Iris pigment epithelial cell (primary cell): ENCODE results near the gene MYRFL.
A peak's percentile ranks its signal among the peaks of the same experiment; 100 is the strongest.

ENCODE experiments used
- DNase-seq: peaks from one replicate; pipeline ENCODE4 v3.0.0-alpha.2; 2011; ENCODE audit warnings: low read depth

The MYRFL gene

GRCh38 chr12:69988481-69989321 lies 163.7 kb downstream of the MYRFL start:
- DNase-seq: peak; percentile 64

GRCh38 chr12:69991690-69992288 lies 166.8 kb downstream of the MYRFL start:
- no peak for DNase-seq

DNA sequence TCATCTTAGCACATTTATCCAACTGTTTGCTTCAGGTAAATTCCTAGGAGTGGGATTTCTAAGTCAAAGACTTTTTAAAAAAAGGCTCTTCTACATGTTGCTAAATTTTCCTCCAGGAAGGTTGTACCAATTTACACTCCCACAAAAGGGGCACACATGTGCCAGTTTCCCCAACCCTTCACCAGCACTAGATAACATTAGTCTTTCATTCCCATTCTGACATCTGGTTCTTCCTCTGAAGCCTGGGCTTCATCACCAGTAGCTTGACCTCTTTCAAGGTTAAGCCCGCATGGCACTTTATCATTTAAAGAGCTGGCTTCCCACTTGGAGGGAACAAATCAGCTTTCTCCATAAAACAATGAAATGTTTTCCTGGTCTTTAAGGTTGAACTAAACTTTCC lies 168.4 kb downstream of the MYRFL start:
- DNase-seq: no peak

DNA sequence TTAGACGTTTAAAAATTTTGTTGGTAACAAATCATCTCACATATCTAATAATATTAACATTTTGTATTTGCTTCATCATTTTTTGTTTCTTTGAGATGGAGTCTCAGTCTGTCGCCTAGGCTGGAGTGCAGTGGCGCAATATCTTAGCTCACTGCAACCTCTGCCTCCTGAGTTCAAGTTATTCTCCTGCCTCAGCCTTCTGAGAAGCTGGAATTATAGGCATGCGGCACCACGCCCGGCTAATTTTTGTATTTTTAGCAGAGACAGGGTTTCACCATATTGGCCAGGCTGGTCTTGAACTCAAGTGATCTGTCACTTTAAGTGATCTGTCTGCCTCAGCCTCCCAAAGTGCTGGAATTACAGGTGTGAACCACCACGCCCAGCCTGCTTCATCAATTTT lies 169.1 kb downstream of the MYRFL start:
- DNase-seq: peak; percentile 12

GRCh38 chr12:69994724-69995173 lies 169.7 kb downstream of the MYRFL start:
- DNase-seq: peak; percentile 42

DNA sequence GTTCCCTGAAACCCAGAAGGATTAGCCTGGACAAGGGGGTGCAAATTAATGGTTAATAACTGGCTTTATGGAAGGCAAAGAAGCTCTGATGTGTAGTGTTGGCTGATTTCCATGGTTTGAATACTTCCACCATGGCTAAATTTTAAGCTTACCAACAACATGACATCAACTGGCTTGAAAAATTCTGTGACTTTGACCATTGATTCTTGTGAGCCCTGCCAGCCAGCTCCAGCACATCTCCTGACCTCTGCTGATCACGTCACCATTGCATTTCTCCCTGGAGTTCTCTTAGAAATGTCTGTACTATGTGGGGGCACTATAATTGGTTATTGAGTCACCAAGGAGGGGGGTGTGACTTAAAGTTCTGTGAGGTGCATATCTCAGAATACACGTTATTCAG lies 171.2 kb downstream of the MYRFL start:
- no peak for DNase-seq

- DNase-seq: no peak
Measured at GRCh38 chr12:69996722-69997121, 171.7 kb downstream of the MYRFL start.

DNA sequence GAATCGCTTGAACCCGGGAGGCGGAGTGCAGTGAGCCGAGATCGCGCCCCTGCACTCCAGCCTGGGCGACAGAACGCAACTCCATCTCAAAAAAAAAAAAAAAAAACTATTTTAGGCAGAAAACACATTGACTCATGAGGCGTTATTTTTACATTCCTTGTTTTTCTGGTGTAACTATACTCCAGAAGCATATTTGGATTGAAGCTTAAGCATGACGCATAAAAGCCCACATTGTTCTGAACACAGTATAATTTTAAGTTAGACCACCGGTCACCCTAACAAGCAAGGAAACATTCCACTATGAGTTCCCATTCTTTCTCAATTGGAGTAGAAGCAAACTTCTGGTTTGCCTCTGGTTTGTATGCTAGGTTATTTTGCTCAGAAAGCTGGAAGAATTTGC lies 173.0 kb downstream of the MYRFL start:
- no peak for DNase-seq

DNA sequence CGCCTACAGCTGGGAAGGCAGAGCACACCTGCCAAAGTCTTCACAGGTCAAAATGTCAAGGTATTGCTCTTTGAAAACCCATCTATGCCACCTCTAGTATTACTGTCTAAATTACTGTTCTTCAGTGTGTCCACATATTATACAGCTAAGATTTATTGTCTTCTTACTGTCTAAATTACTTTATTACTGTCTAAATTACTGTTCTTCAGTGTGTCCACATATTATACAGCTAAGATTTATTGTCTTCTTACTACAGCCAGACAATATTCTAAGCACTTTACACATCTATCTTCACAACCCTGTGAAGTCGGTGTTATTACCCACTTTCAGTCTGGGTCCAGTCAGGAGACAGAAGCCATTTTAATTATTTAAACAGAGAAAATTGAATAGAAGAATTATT lies 173.9 kb downstream of the MYRFL start:
- DNase-seq: no peak

DNA sequence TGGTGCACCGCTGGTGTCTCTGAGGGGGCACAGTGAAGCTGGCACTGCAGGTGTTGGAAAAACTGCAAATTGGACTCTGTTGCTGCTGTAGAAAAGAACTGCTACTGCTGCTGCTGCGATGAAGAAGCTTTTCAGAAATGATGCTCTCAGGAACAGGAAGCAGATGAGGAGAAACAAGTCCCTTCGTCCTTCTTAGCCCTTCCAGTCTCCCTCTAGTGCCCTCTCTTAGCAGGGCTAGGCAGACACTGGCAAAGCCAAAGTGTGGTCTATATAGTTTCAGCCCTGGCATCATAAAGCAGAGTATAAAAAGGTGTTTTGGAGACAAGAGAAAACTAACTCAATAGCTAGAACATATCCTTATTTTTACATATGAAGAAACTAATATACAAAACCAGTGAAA lies 174.5 kb downstream of the MYRFL start:
- no peak for DNase-seq

DNA sequence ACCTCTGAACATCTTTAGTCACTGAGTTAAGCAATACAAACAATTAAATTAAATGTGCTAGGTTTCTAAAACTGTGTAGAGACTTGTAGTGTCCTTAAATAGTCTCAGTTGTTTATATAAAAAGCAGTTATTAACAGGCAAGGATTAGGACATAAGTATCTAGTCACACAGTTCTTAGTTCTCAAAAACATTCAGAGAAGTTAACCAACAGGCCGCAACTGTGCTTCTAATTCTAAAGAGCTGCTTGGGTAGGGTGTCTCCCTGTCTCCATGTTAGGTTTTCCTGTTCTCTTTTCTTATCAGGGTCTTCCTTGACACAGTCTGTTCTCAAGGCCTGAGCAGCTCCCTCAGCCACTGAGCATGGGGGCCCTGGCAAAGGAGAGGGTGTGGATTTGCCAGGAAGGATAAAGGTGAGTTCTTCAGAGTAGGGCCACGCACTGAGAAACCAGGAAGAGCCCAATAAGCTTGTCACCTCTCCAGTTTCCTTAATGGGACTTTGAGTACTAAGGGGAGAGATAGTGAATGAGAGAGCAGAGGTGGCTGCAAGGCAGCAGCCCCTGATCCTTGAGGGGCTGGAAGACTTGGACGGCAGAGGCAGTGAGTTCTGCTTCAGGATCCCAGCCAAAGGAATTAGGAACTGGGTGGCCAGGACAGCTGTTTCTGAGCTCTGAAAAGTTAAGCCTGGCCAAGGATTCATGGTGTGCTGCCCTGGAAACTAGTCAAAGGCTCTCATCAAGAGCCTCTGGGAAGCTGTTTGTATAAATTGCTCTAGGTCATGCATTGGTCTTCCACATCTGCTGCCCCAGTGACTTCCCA lies 177.3 kb downstream of the MYRFL start:
- DNase-seq: no peak

DNA sequence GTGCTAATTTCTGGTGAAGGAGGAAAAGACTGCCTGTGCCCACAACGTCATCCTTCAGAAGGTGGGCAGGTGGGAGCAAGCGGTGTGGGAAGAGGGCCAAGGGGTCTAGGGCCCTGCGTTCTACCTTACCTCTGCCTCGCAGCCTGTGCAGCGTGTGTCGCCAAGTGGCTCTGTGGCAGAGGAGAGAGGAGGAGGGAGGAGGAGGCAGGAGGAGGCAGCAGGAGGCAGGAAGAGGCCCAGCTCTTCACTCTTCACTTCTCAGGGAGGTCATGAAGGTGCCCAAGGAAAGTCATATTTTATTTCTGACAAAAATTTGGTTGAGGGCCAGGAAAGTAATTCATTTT lies 177.9 kb downstream of the MYRFL start:
- DNase-seq: no peak

- no peak for DNase-seq
Measured at GRCh38 chr12:70005864-70006618, 181.0 kb downstream of the MYRFL start.

DNA sequence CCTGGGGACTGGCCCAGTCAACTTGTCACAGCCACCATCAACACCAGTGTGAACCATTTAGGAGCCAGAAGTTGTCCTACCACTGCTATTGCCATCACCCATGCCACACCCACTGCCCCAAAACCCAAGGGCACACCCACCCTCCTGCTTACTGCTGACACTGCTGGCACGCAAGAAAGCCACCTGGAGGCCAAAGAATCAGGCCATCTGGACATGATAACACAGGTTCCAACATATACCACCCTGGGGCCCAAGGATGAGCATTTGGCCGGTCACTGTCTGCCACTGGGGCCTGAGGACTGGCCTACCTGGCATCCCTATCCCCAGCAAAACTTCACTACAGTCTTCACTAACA lies 181.6 kb downstream of the MYRFL start:
- DNase-seq: no peak

- peak; percentile 34 for DNase-seq
Measured at GRCh38 chr12:70007687-70008086, 182.7 kb downstream of the MYRFL start.
